Fibroblast of skin of left quadriceps (primary cell): Measurements from ENCODE around the gene EHMT1.
A peak's percentile ranks its signal among the peaks of the same experiment; 100 is the strongest.

ENCODE experiments used
- DNase-seq, 2 experiments: peaks; one replicate each; pipeline ENCODE4 v3.0.0-alpha.2; 2013; ENCODE audit warnings: low read depth in 2 of 2

EHMT1 gene

GRCh38 chr9:137618105-137619067, at the start of gene EHMT1:
TSS of gene EHMT1 (plus strand) at chr9:137619005. CDS start at chr9:137619029, 24 bp downstream.
- peak; percentile 68 to 71 for DNase-seq

GRCh38 chr9:137569609-137570203, 49.1 kb upstream of the EHMT1 start:
- DNase-seq: no peak

- DNase-seq: no peak
These were observed 48.2 kb upstream of the EHMT1 start for GRCh38 chr9:137570566-137570965.

GRCh38 chr9:137574192-137574591, 44.6 kb upstream of the EHMT1 start:
- DNase-seq: no peak

GRCh38 chr9:137575364-137575715, 43.5 kb upstream of the EHMT1 start:
- no peak for DNase-seq

GRCh38 chr9:137575716-137576411, 42.9 kb upstream of the EHMT1 start:
- DNase-seq: no peak

- peak; percentile 69 to 73 for DNase-seq
These were observed 40.1 kb upstream of the EHMT1 start, which contains the start of gene DPH7 for GRCh38 chr9:137578518-137579258. TSS of gene DPH7 (minus strand) at chr9:137578925. CDS start at chr9:137578777, 148 bp downstream.

GRCh38 chr9:137579259-137579604, 39.6 kb upstream of the EHMT1 start:
- no peak for DNase-seq

- DNase-seq: no peak
These were observed 38.4 kb upstream of the EHMT1 start for GRCh38 chr9:137580209-137580953.

GRCh38 chr9:137580954-137581322, 37.9 kb upstream of the EHMT1 start:
- no peak for DNase-seq

- no peak for DNase-seq
These were observed 37.2 kb upstream of the EHMT1 start for GRCh38 chr9:137581361-137582285.

- no peak for DNase-seq
These were observed 36.4 kb upstream of the EHMT1 start for GRCh38 chr9:137582286-137582860.

- no peak for DNase-seq
These were observed 35.5 kb upstream of the EHMT1 start for GRCh38 chr9:137583347-137583746.

- no peak for DNase-seq
These were observed 34.8 kb upstream of the EHMT1 start for GRCh38 chr9:137583957-137584356.

GRCh38 chr9:137586854-137587253, 32.0 kb upstream of the EHMT1 start:
- DNase-seq: no peak

GRCh38 chr9:137588311-137588710, 30.5 kb upstream of the EHMT1 start:
- no peak for DNase-seq

GRCh38 chr9:137588891-137589290, 29.9 kb upstream of the EHMT1 start:
- no peak for DNase-seq

- no peak for DNase-seq
These were observed 29.2 kb upstream of the EHMT1 start for GRCh38 chr9:137589441-137590122.

- DNase-seq: no peak
These were observed 28.7 kb upstream of the EHMT1 start for GRCh38 chr9:137590123-137590468.
